Head of caudate nucleus (tissue), 42 donors: ENCODE results near the gene COBL.
A peak's percentile ranks its signal among the peaks of the same experiment; 100 is the strongest.

Experiments
- DNase-seq, 42 donors: peaks; one replicate each; pipeline versions ENCODE4 v3.0.0 to v3.0.0-alpha.2; 2020 to 2021; ENCODE audit warnings: mixed read lengths in 7 of 42
- intact Hi-C: fragments of 100-400 bp; cut with DNase I; formaldehyde crosslinking; loops from one replicate; pipeline ENCODE4 v1.15.0; 2022

Gene COBL

GRCh38 chr7:51246258-51247245 is 70.1 kb downstream of the COBL start:
- peak; percentile 56 to 90 (median 72) for DNase-seq
- intact Hi-C loops = loop anchor here (5.0 kb wide), 1 partner anchor 111 kb away; no protein-coding TSS in a partner anchor

GRCh38 chr7:51244885-51245284 is 71.7 kb downstream of the COBL start:
- peak in 8 of 42 donors; percentile 2 to 29 (median 14) for DNase-seq
- intact Hi-C loops = loop anchor here (5.0 kb wide), 1 partner anchor 112 kb away; no protein-coding TSS in a partner anchor

GRCh38 chr7:51244053-51244452 is 72.6 kb downstream of the COBL start:
- peak in 6 of 42 donors; percentile 7 to 44 (median 26) for DNase-seq
- intact Hi-C loops = no loop called here

- DNase-seq = peak in 8 of 42 donors; percentile 5 to 27 (median 8)
- intact Hi-C loops = no loop called here
Observed at GRCh38 chr7:51243631-51244030, 73.0 kb downstream of the COBL start.

- DNase-seq = peak in 8 of 42 donors; percentile 1 to 33 (median 6)
- intact Hi-C loops = no loop called here
Observed at GRCh38 chr7:51242881-51243518, 73.6 kb downstream of the COBL start.

GRCh38 chr7:51242007-51242691 is 74.5 kb downstream of the COBL start:
- intact Hi-C loops = no loop called here
- peak in 5 of 42 donors; percentile 0 to 25 (median 5) for DNase-seq

- intact Hi-C loops = no loop called here
- DNase-seq = peak in 5 of 42 donors; percentile 0 to 32 (median 6)
Observed at GRCh38 chr7:51240868-51241267, 75.7 kb downstream of the COBL start.

GRCh38 chr7:51239691-51240090 is 76.9 kb downstream of the COBL start:
- peak in 1 of 42 donors; percentile 20 for DNase-seq
- intact Hi-C loops = no loop called here

GRCh38 chr7:51238981-51239495 is 77.6 kb downstream of the COBL start:
- peak in 4 of 42 donors; percentile 0 to 24 (median 2) for DNase-seq
- intact Hi-C loops = no loop called here

GRCh38 chr7:51237446-51238133 is 79.0 kb downstream of the COBL start:
- intact Hi-C loops = no loop called here
- peak in 5 of 42 donors; percentile 0 to 36 (median 11) for DNase-seq

GRCh38 chr7:51236470-51237132 is 80.0 kb downstream of the COBL start:
- intact Hi-C loops = no loop called here
- peak in 8 of 42 donors; percentile 0 to 38 (median 6) for DNase-seq

- peak in 2 of 42 donors; percentile 8 to 33 for DNase-seq
- intact Hi-C loops = no loop called here
Observed at GRCh38 chr7:51235593-51236313, 80.9 kb downstream of the COBL start.

GRCh38 chr7:51234609-51235308 is 81.8 kb downstream of the COBL start:
- intact Hi-C loops = no loop called here
- DNase-seq = peak in 5 of 42 donors; percentile 1 to 16 (median 8)

- DNase-seq = peak in 7 of 42 donors; percentile 7 to 41 (median 13)
- intact Hi-C loops = no loop called here
Observed at GRCh38 chr7:51234139-51234538, 82.5 kb downstream of the COBL start.

- peak in 7 of 42 donors; percentile 7 to 43 (median 25) for DNase-seq
- intact Hi-C loops = no loop called here
Observed at GRCh38 chr7:51233374-51233773, 83.2 kb downstream of the COBL start.

GRCh38 chr7:51230723-51231122 is 85.9 kb downstream of the COBL start:
- DNase-seq = no peak
- intact Hi-C loops = no loop called here

- intact Hi-C loops = no loop called here
Observed at GRCh38 chr7:51230324-51230625, 86.3 kb downstream of the COBL start.

More at GRCh38 chr7:51230324-51230625, 86.3 kb downstream of the COBL start:
- DNase-seq = peak in 4 of 42 donors; percentile 1 to 31 (median 7)
